Measurements from ENCODE around the gene TLE6. TPM values are rescaled to one million over a fixed set of nuclear protein-coding genes. Genes with fewer than 3 reads are reported as not detected.
A peak's percentile ranks its signal among the peaks of the same experiment; 100 is the strongest.

Gene TLE6
- total and polyA plus RNA-seq, 5 donors: 0.28 to 2.2 (median 1.4) TPM

DNA sequence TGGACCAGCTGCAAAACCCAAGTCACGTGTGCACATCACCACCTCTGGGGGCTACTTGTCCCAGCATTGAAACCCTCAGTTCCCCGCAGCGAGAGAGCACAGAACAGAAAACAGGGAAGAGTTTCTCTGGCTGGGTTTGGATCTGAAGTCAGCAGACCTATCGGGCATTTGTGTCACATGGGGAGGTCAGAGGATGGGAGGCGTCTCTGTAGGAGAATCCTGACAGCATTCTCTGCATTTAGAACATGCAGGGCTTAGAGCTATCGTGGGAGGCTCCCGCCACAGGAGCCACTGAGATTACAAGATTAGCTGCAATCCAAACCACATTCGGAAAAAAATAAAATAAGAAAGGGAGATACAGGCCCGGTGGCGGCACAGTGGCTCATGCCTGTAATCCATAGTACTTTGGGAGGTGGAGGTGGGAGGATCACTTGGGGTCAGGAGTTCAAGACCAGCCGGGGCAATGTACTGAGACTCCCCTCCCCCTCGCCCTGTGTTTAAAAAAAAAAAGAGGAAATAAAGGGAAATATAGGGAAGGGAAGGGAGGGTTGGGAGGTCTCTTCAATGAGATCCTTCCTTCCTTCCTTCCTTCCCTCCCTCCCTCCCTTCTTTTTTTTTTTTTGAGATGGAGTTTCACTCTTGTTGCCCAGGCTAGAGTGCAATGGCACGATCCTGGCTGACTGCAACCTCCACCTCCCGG lies 2.9 kb upstream of the TLE6 start:
- peaks cover 5% of the 10 kb centered on the region for H3K4me1 ChIP-seq (ENCODE audit: control insufficient read depth, insufficient read depth, low read length)
- WGBS: 11% methylated on average over 14 of the region's 14 CpGs
- H3K9me3 ChIP-seq (ENCODE audit: control insufficient read depth, low read length): no peaks in the 10 kb centered on the region
- no peaks in the 10 kb centered on the region for H3K27me3 ChIP-seq (ENCODE audit: control insufficient read depth, insufficient read depth)
- no peak overlapping the region for H3K4me3 ChIP-seq (ENCODE audit: low read length)
- DNase-seq: peak; percentile 74 to 82 (median 74)
- peak overlapping the region; percentile 91 for H3K27ac ChIP-seq (ENCODE audit: low read length)
- peak; percentile 38 to 70 for ATAC-seq
- intact Hi-C loops (cut with DNase I): loop anchor here in 1 of 4 donors (5.0 kb wide), 1 partner anchor 58 kb away; no protein-coding TSS in a partner anchor

DNA sequence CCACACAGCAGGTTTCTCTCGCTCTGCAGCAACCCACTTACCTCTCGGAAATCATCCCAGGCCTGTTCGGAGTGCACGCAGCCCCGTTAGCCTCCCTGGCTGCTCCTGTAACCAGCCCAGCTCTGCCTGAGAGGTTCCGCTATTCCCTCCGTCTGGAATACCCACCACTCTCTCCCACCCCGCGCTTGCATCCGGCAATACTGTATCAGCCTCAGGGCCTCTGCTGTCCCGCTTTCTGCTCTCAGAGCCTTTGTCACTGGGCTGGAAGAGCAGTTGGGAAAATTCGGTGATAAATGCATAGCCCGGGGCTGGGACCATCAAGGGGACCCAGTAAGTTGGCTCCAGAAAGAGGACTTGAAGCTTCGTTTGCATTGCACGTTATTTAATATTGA lies 759 bp upstream of the TLE6 start:
- peak in 1 of 3 donors; percentile 62 for DNase-seq
- no peak for ATAC-seq
- Histone ChIP-seq H3K27me3 (ENCODE audit: control insufficient read depth, insufficient read depth) (no peaks in the 10 kb centered on the region), H3K9me3 (ENCODE audit: control insufficient read depth, low read length) (no peaks in the 10 kb centered on the region), H3K4me3 (ENCODE audit: low read length) (peak overlapping the region; percentile 28), H3K4me1 (ENCODE audit: control insufficient read depth, insufficient read depth, low read length) (peaks cover 2% of the 10 kb centered on the region), H3K27ac (ENCODE audit: low read length) (peak overlapping the region; percentile 66)
- 8% methylated on average over 15 of the region's 15 CpGs for WGBS
- intact Hi-C loops (cut with DNase I): loop anchor here in 1 of 4 donors (5.0 kb wide), 1 partner anchor 56 kb away; no protein-coding TSS in a partner anchor

- ATAC-seq: no peak
- Histone ChIP-seq H3K27me3 (ENCODE audit: control insufficient read depth, insufficient read depth) (no peaks in the 10 kb centered on the region), H3K9me3 (ENCODE audit: control insufficient read depth, low read length) (no peaks in the 10 kb centered on the region), H3K4me1 (ENCODE audit: control insufficient read depth, insufficient read depth, low read length) (peaks cover 6% of the 10 kb centered on the region), H3K4me3 (ENCODE audit: low read length) (no peak overlapping the region), H3K27ac (ENCODE audit: low read length) (peak overlapping the region; percentile 53)
- intact Hi-C loops (cut with DNase I): loop anchor here in 1 of 4 donors (5.0 kb wide), 1 partner anchor 55 kb away; no protein-coding TSS in a partner anchor
- 54% methylated on average over 10 of the region's 10 CpGs for WGBS
- peak in 1 of 3 donors; percentile 62 for DNase-seq
Observed at GRCh38 chr19:2977746-2978138, 378 bp downstream of the TLE6 start.

DNA sequence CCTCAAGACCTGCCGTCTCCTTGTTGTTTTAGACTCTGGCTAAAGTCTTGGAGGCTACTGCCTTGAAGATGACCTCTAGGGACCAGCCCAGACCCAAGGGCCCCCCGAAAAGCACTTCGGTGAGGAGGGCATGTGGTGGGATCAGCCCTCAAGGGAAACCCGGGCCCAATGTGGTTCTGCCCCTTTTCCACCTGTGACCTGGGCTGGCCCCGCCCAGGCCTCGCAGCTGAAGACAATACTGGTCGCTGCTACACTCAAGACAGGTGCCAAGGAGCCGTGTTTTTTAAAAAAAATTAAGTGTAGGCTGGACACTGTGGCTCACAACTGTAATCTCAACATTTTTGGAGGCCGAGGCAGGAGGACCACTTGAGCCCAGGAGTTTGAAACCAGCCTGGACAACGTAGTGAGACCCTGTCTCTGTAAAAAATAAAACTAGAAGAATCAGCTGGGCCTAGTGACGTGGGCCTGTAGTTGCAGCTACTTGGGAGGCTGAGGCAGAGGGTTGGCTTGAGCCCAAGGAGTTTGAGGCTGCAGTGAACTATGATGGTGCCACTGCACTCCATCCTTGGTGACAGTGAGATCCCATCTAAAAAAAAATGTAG lies 903 bp downstream of the TLE6 start:
- peak overlapping the region; percentile 53 for H3K27ac ChIP-seq (ENCODE audit: low read length)
- H3K27me3 ChIP-seq (ENCODE audit: control insufficient read depth, insufficient read depth): no peaks in the 10 kb centered on the region
- H3K9me3 ChIP-seq (ENCODE audit: control insufficient read depth, low read length): no peaks in the 10 kb centered on the region
- peaks cover 8% of the 10 kb centered on the region for H3K4me1 ChIP-seq (ENCODE audit: control insufficient read depth, insufficient read depth, low read length)
- intact Hi-C loops (cut with DNase I): loop anchor here in 1 of 4 donors (5.0 kb wide), 1 partner anchor 54 kb away; no protein-coding TSS in a partner anchor
- DNase-seq (no peak), ATAC-seq (no peak)
- 80% methylated on average over 11 of the region's 11 CpGs for WGBS
- no peak overlapping the region for H3K4me3 ChIP-seq (ENCODE audit: low read length)

DNA sequence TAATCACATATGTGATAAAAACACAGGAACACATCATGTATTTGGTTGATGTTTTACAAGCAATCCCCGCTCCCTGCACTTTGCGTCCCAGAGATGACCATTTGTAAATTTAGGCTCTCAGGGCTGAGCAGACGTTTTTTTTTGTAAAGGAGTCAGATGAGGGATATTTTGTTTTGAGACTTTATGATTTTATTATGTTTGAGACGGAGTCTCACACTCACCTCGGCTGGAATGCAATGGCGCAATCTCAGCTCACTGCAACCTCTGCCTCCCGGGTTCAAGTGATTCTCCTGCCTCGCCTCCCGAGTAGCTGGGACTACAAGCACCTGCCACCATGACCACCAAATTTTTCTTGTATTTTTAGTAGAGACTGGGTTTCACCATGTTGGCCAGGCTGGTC lies 1.4 kb downstream of the TLE6 start:
- DNase-seq (no peak), ATAC-seq (no peak)
- WGBS: 77% methylated on average over 9 of the region's 9 CpGs
- peaks cover 11% of the 10 kb centered on the region for H3K4me1 ChIP-seq (ENCODE audit: control insufficient read depth, insufficient read depth, low read length)
- no peak overlapping the region for H3K27ac ChIP-seq (ENCODE audit: low read length)
- intact Hi-C loops (cut with DNase I): loop anchor here in 1 of 4 donors (5.0 kb wide), 1 partner anchor 54 kb away; no protein-coding TSS in a partner anchor
- no peak overlapping the region for H3K4me3 ChIP-seq (ENCODE audit: low read length)
- no peaks in the 10 kb centered on the region for H3K27me3 ChIP-seq (ENCODE audit: control insufficient read depth, insufficient read depth)
- H3K9me3 ChIP-seq (ENCODE audit: control insufficient read depth, low read length): no peaks in the 10 kb centered on the region

GRCh38 chr19:2981898-2982297 lies 4.5 kb downstream of the TLE6 start:
- peaks cover 9% of the 10 kb centered on the region for H3K4me1 ChIP-seq (ENCODE audit: control insufficient read depth, insufficient read depth, low read length)
- H3K27ac ChIP-seq (ENCODE audit: low read length): no peak overlapping the region
- H3K27me3 ChIP-seq (ENCODE audit: control insufficient read depth, insufficient read depth): no peaks in the 10 kb centered on the region
- 86% methylated on average over 5 of the region's 5 CpGs for WGBS
- H3K4me3 ChIP-seq (ENCODE audit: low read length): no peak overlapping the region
- intact Hi-C loops (cut with DNase I): loop anchor here in 2 of 4 donors (5.0 to 10.0 kb wide), 2 partner anchors 45 to 53 kb away; partner anchors contain the start of gene TLE2 (in 1 of the 2)
- ATAC-seq (no peak), DNase-seq (no peak)
- H3K9me3 ChIP-seq (ENCODE audit: control insufficient read depth, low read length): no peaks in the 10 kb centered on the region

DNA sequence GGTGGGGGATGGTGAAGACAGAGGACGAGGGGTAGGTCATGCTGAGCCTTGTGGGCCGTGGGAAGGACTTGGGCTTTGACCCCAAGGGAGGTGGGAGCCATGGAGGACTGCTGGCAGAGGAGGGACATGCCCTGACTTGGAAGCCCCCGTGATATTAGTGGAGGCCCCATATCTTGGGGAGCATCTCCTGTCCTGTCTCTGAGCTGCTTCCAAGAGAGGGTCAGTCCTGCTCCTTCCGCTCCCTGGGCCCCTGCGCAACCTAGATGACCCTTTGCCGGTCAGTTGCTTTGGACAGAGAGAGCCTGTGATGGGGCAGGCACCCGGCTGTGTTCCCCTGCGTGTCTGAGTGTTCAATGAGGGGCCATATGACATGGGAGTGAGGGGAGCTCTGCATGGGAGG lies 5.2 kb downstream of the TLE6 start:
- intact Hi-C loops (cut with DNase I): loop anchor here in 2 of 4 donors (5.0 to 10.0 kb wide), 2 partner anchors 45 to 52 kb away; partner anchors contain the start of gene TLE2 (in 1 of the 2)
- ATAC-seq (peak in 1 of 2 donors; percentile 3), DNase-seq (no peak)
- no peaks in the 10 kb centered on the region for H3K27me3 ChIP-seq (ENCODE audit: control insufficient read depth, insufficient read depth)
- WGBS: 21% methylated on average over 8 of the region's 8 CpGs
- H3K4me1 ChIP-seq (ENCODE audit: control insufficient read depth, insufficient read depth, low read length): peaks cover 9% of the 10 kb centered on the region
- H3K9me3 ChIP-seq (ENCODE audit: control insufficient read depth, low read length): no peaks in the 10 kb centered on the region
- H3K4me3 ChIP-seq (ENCODE audit: low read length): no peak overlapping the region
- peak overlapping the region; percentile 63 for H3K27ac ChIP-seq (ENCODE audit: low read length)

- Histone ChIP-seq H3K4me1 (ENCODE audit: control insufficient read depth, insufficient read depth, low read length) (peaks cover 9% of the 10 kb centered on the region), H3K27me3 (ENCODE audit: control insufficient read depth, insufficient read depth) (no peaks in the 10 kb centered on the region), H3K27ac (ENCODE audit: low read length) (peak overlapping the region; percentile 76), H3K4me3 (ENCODE audit: low read length) (no peak overlapping the region), H3K9me3 (ENCODE audit: control insufficient read depth, low read length) (no peaks in the 10 kb centered on the region)
- WGBS: 3% methylated on average over 10 of the region's 10 CpGs
- ATAC-seq (peak; percentile 82 to 89), DNase-seq (peak; percentile 93 to 98 (median 96))
- intact Hi-C loops (cut with DNase I): loop anchor here in 2 of 4 donors (5.0 to 10.0 kb wide), 2 partner anchors 44 to 52 kb away; partner anchors contain the start of gene TLE2 (in 1 of the 2)
Observed at GRCh38 chr19:2982983-2983350, 5.6 kb downstream of the TLE6 start.

- no peaks in the 10 kb centered on the region for H3K9me3 ChIP-seq (ENCODE audit: control insufficient read depth, low read length)
- ATAC-seq (peak; percentile 67 to 74), DNase-seq (peak; percentile 84 to 91 (median 90))
- H3K4me1 ChIP-seq (ENCODE audit: control insufficient read depth, insufficient read depth, low read length): peaks cover 9% of the 10 kb centered on the region
- 8% methylated on average over 24 of the region's 24 CpGs for WGBS
- H3K27ac ChIP-seq (ENCODE audit: low read length): peak overlapping the region; percentile 76
- no peaks in the 10 kb centered on the region for H3K27me3 ChIP-seq (ENCODE audit: control insufficient read depth, insufficient read depth)
- intact Hi-C loops (cut with DNase I): loop anchor here in 2 of 4 donors (5.0 to 10.0 kb wide), 2 partner anchors 44 to 51 kb away; partner anchors contain the start of gene TLE2 (in 1 of the 2)
- H3K4me3 ChIP-seq (ENCODE audit: low read length): peak overlapping the region; percentile 8
Observed at GRCh38 chr19:2983351-2984214, 6.2 kb downstream of the TLE6 start.

GRCh38 chr19:2984215-2984528 lies 6.8 kb downstream of the TLE6 start:
- Histone ChIP-seq H3K27me3 (ENCODE audit: control insufficient read depth, insufficient read depth) (no peaks in the 10 kb centered on the region), H3K4me3 (ENCODE audit: low read length) (peak overlapping the region; percentile 8), H3K9me3 (ENCODE audit: control insufficient read depth, low read length) (no peaks in the 10 kb centered on the region), H3K27ac (ENCODE audit: low read length) (peak overlapping the region; percentile 76), H3K4me1 (ENCODE audit: control insufficient read depth, insufficient read depth, low read length) (peaks cover 9% of the 10 kb centered on the region)
- no peak for ATAC-seq
- intact Hi-C loops (cut with DNase I): loop anchor here in 2 of 4 donors (5.0 to 10.0 kb wide), 2 partner anchors 43 to 51 kb away; partner anchors contain the start of gene TLE2 (in 1 of the 2)
- DNase-seq: no peak
- 2% methylated on average over 14 of the region's 14 CpGs for WGBS

Data from right cardiac atrium (tissue), 5 donors.